Tibial artery (tissue), 4 donors: ENCODE measurements around the gene AK8.
"Not testable (repeated sequence)": the region's sequence is repeated elsewhere in the genome, so short reads cannot be mapped to it uniquely, and the experiment has no call there.

Source experiments
- DNase-seq, 2 donors: peaks; one replicate each; pipeline ENCODE4 v3.0.0-alpha.2; 2019
- H3K27ac ChIP-seq, 2 donors: fragments of 200-600 bp; sonication (generic) in 1 of 2; 1 replicate in 1 of 2; 2 replicates in 1 of 2; pipeline ENCODE4 v1.5.1; 2018 to 2019; ENCODE audit warnings: mild to moderate bottlenecking in 1 of 2
- H3K27me3 ChIP-seq, 2 donors: fragments of 200-600 bp; sonication (generic) in 1 of 2; one replicate each; pipeline versions ENCODE4 v1.5.1 to v1.6.0; 2016 to 2019
- H3K36me3 ChIP-seq, 3 donors: fragments of 200-600 bp; sonication (generic) in 2 of 3; one replicate each; pipeline ENCODE4 v1.5.1; 2016 to 2019; ENCODE audit warnings: mild to moderate bottlenecking in 2 of 3
- H3K4me1 ChIP-seq, 4 donors: fragments of 200-600 bp; sonication (generic) in 2 of 4; 1 replicate in 3 of 4; 2 replicates in 1 of 4; pipeline ENCODE4 v1.5.1; 2016 to 2019
- H3K4me3 ChIP-seq, 2 donors: fragments of 200-600 bp; sonication (generic) in 1 of 2; 1 replicate in 1 of 2; 2 replicates in 1 of 2; pipeline ENCODE4 v1.5.1; 2018 to 2019; ENCODE audit warnings: mild to moderate bottlenecking in 2 of 2
- H3K9me3 ChIP-seq, 3 donors: fragments of 200-600 bp; sonication (generic) in 1 of 3; one replicate each; pipeline ENCODE4 v1.5.1; 2016 to 2019
- intact Hi-C: fragments of 100-400 bp; cut with DNase I; formaldehyde crosslinking; loops from one replicate; pipeline ENCODE4 v1.15.0; 2023; ENCODE audit warnings: low total_unique reads
- TF ChIP-seq, protein P1 (sequence below), 2 experiments: fragments of 200-600 bp in 1 of 2; fragments of 450-650 bp in 1 of 2; IDR thresholded peaks; one replicate each; pipeline ENCODE4 v1.5.1; 2017 to 2019; ENCODE audit warnings: antibody characterized with exemption in 2 of 2, mild to moderate bottlenecking in 1 of 2, moderate library complexity in 1 of 2

The AK8 gene

DNA sequence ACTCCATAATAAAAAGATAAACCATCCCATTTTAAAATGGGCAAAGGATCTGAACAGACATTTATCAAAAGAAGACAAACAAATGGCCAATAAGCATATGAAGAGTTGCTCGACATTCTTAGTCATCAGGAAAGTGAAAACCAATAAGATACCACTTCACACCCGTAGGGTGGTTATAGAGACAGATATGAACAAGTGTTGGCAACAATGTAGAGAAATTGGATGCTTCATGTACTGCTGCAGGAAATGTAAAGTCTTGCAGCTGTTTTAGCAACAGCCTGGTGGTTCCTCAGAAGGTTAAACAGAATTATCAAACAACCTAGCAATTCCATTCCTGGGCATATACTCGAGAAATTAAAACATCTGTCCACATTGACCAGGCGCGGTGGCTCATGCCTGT is 165.3 kb downstream of the AK8 start:
- DNase-seq: no peak
- intact Hi-C loops: no loop called here
- no peaks in the 10 kb centered on the region for H3K36me3 ChIP-seq
- H3K9me3 ChIP-seq: no peaks in the 10 kb centered on the region
- TF ChIP-seq, protein P1, sequence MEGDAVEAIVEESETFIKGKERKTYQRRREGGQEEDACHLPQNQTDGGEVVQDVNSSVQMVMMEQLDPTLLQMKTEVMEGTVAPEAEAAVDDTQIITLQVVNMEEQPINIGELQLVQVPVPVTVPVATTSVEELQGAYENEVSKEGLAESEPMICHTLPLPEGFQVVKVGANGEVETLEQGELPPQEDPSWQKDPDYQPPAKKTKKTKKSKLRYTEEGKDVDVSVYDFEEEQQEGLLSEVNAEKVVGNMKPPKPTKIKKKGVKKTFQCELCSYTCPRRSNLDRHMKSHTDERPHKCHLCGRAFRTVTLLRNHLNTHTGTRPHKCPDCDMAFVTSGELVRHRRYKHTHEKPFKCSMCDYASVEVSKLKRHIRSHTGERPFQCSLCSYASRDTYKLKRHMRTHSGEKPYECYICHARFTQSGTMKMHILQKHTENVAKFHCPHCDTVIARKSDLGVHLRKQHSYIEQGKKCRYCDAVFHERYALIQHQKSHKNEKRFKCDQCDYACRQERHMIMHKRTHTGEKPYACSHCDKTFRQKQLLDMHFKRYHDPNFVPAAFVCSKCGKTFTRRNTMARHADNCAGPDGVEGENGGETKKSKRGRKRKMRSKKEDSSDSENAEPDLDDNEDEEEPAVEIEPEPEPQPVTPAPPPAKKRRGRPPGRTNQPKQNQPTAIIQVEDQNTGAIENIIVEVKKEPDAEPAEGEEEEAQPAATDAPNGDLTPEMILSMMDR (IDR thresholded peaks at IDR 0.05): no peak
- no peaks in the 10 kb centered on the region for H3K4me1 ChIP-seq
- no peak overlapping the region for H3K27ac ChIP-seq
- H3K27me3 ChIP-seq: peaks cover 0 to 26% of the 10 kb centered on the region in 2 donors
- H3K4me3 ChIP-seq: no peak overlapping the region

- TF ChIP-seq, protein P1 (IDR thresholded peaks at IDR 0.05): no peak
- no peak for DNase-seq
Observed at GRCh38 chr9:132711846-132712245, 166.2 kb downstream of the AK8 start.

DNA sequence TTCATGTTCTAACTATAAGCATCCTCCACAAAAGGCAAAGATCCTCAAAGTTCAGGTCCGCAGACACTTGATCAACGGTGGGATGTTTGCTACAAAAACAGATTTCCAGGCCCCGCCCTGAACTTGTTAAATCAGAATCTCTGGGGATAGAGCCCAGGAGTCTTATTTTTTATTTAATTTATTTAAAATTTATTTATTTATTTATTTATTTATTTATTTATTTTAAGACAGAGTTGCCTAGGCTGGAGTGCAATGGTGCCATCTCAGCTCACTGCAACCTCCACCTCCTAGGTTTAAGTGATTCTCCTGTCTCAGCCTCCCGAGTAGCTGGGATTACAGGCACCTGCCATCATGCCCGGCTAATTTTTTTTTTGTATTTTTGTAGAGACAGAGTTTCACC is 166.9 kb downstream of the AK8 start:
- H3K9me3 ChIP-seq, H3K36me3 ChIP-seq, H3K4me3 ChIP-seq, H3K27ac ChIP-seq, H3K4me1 ChIP-seq, intact Hi-C loops, DNase-seq: not testable (repeated sequence)
- peaks cover 0 to 21% of the 10 kb centered on the region in 2 donors for H3K27me3 ChIP-seq

More at GRCh38 chr9:132711846-132712245, 166.2 kb downstream of the AK8 start:
- no peaks in the 10 kb centered on the region for H3K36me3 ChIP-seq
- peaks cover 0 to 18% of the 10 kb centered on the region in 2 donors for H3K27me3 ChIP-seq
- no peak overlapping the region for H3K4me3 ChIP-seq
- H3K9me3 ChIP-seq: no peaks in the 10 kb centered on the region
- intact Hi-C loops: no loop called here
- H3K27ac ChIP-seq: no peak overlapping the region
- H3K4me1 ChIP-seq: no peaks in the 10 kb centered on the region

DNA sequence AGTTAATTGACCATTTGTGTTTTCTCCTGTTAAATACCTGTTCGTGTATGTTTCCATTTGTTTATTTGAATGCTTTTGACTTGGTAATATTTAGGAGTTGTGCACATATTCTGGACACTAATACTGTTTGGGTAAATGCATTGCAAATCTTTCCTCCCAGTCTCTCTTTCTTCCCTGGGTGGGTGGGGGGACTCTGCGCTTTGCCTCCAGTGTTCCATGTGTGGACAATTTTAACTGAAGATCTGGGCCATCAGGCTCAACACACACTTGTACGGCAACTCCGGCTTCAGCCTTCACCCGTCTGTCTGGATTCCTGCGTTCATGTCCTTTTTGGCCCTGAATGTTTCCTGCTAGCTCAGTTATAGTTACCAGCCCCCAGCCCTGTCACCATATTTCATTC is 167.8 kb downstream of the AK8 start:
- Histone ChIP-seq H3K27me3 (peaks cover 0 to 22% of the 10 kb centered on the region in 2 donors), H3K4me3 (no peak overlapping the region), H3K27ac (no peak overlapping the region), H3K9me3 (no peaks in the 10 kb centered on the region), H3K36me3 (no peaks in the 10 kb centered on the region), H3K4me1 (no peaks in the 10 kb centered on the region)
- no peak for DNase-seq
- TF ChIP-seq, protein P1 (IDR thresholded peaks at IDR 0.05): no peak
- intact Hi-C loops: no loop called here

DNA sequence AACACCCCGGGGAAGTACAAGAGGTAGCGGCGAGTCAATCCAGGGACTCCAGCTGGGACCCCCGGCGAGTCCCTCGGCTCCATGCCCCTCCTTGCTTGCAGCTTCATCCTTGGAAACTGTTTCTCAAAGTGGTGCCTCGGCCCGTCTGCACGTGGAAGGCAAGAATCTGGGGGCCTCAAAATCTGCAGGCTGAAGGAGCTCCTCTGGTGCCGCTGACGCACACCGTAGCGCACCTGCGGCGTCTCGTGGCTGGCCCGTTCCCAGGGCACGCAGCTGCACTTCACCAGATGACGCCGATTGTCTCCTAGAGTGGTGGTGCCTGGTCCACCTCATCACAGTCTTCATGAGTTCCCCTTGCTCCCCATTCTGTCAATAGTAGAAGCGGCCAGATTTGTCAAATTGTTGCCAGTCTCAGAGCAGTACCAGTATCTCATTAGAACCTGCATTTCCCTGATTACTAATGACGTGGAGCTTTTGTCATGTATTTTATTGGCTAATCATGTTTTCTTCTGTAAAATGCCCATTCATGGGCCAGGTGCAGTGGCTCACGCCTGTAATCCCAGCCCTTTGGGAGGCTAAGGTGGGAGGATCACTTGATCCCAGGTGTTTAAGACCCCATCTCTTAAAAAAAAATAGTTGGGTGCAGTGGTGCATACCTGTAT is 169.2 kb downstream of the AK8 start:
- TF ChIP-seq, protein P1 (IDR thresholded peaks at IDR 0.05): no peak
- H3K4me3 ChIP-seq: no peak overlapping the region
- DNase-seq: no peak
- H3K4me1 ChIP-seq: no peaks in the 10 kb centered on the region
- no peaks in the 10 kb centered on the region for H3K36me3 ChIP-seq
- H3K27me3 ChIP-seq: peaks cover 0 to 24% of the 10 kb centered on the region in 2 donors
- H3K27ac ChIP-seq: no peak overlapping the region
- intact Hi-C loops: no loop called here
- no peaks in the 10 kb centered on the region for H3K9me3 ChIP-seq

DNA sequence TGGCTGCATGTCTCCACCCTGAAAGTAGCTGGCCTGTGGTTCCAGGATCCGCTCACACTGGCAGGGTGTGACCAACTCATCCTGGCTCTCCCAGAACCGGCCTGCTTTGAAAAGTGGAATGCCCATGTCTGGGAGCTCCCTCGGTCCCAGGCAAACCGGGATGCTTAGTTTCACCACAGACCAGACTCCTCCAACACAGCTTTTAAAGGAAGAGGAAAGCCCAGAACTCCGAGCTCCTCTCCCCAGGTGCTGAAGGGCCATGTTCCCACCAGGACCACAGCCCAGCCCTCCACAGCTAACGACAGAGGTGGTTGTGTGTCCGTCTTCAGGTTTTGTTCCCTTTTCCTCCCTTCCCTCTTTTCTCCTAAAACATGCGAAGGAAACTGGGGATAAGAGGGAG is 169.8 kb downstream of the AK8 start:
- H3K27ac ChIP-seq: no peak overlapping the region
- H3K9me3 ChIP-seq: no peaks in the 10 kb centered on the region
- H3K36me3 ChIP-seq: no peaks in the 10 kb centered on the region
- intact Hi-C loops: no loop called here
- no peak for DNase-seq
- TF ChIP-seq, protein P1 (IDR thresholded peaks at IDR 0.05): no peak
- no peaks in the 10 kb centered on the region for H3K4me1 ChIP-seq
- H3K4me3 ChIP-seq: no peak overlapping the region
- peaks cover 0 to 24% of the 10 kb centered on the region in 2 donors for H3K27me3 ChIP-seq
